Measurements from ENCODE around the gene DOK3.

Gene DOK3

GRCh38 chr5:177527595-177527994, 18.0 kb upstream of the DOK3 start:
- H3K4me3 ChIP-seq (ENCODE audit: low read depth, low read length): no peak overlapping the region
- no peak for TF ChIP-seq CTCF (IDR thresholded peaks at IDR 0.05; ENCODE audit: borderline replicate concordance, insufficient read depth, low read depth, low read length)

- H3K4me3 ChIP-seq (ENCODE audit: low read depth, low read length): no peak overlapping the region
- TF ChIP-seq CTCF (IDR thresholded peaks at IDR 0.05; ENCODE audit: borderline replicate concordance, insufficient read depth, low read depth, low read length): no peak
Measured at GRCh38 chr5:177526791-177527190, 17.2 kb upstream of the DOK3 start.

GRCh38 chr5:177526191-177526590, 16.6 kb upstream of the DOK3 start:
- TF ChIP-seq CTCF (IDR thresholded peaks at IDR 0.05; ENCODE audit: borderline replicate concordance, insufficient read depth, low read depth, low read length): no peak
- H3K4me3 ChIP-seq (ENCODE audit: low read depth, low read length): no peak overlapping the region

GRCh38 chr5:177524941-177525655, 15.5 kb upstream of the DOK3 start:
- 0 out of 2 replicates have a peak, but pooled peaks have one; percentile 1 for TF ChIP-seq CTCF (IDR thresholded peaks at IDR 0.05; ENCODE audit: borderline replicate concordance, insufficient read depth, low read depth, low read length)
- no peak overlapping the region for H3K4me3 ChIP-seq (ENCODE audit: low read depth, low read length)

GRCh38 chr5:177524539-177524900, 14.9 kb upstream of the DOK3 start:
- no peak overlapping the region for H3K4me3 ChIP-seq (ENCODE audit: low read depth, low read length)
- no peak for TF ChIP-seq CTCF (IDR thresholded peaks at IDR 0.05; ENCODE audit: borderline replicate concordance, insufficient read depth, low read depth, low read length)

GRCh38 chr5:177523711-177524538, 14.3 kb upstream of the DOK3 start:
- TF ChIP-seq CTCF (IDR thresholded peaks at IDR 0.05; ENCODE audit: borderline replicate concordance, insufficient read depth, low read depth, low read length): no peak
- H3K4me3 ChIP-seq (ENCODE audit: low read depth, low read length): no peak overlapping the region
